WTC11 (cell line): Measurements from ENCODE around the gene HRAS.

Experiments
- E2F5 ChIP-seq: sonication (generic); formaldehyde crosslinking; IDR thresholded peaks from 2 replicates; pipeline ENCODE4 v1.8.1; 2022; ENCODE audit warnings: mild to moderate bottlenecking, moderate library complexity, missing genetic modification reagents
- ELF4 ChIP-seq: sonication (generic); formaldehyde crosslinking; IDR thresholded peaks from 2 replicates; pipeline ENCODE4 v1.8.1; 2022; ENCODE audit warnings: low read depth, mild to moderate bottlenecking, moderate library complexity, missing genetic modification reagents
- JUN ChIP-seq: sonication (generic); formaldehyde crosslinking; IDR thresholded peaks from 2 replicates; pipeline ENCODE4 v1.8.0; 2023; ENCODE audit warnings: mild to moderate bottlenecking, missing genetic modification reagents
- MXD4 ChIP-seq: fragments of 250-450 bp; sonication (Bioruptor Pico); IDR thresholded peaks from 2 replicates; pipeline ENCODE4 v1.8.0; 2021; ENCODE audit warnings: mild to moderate bottlenecking, moderate library complexity, borderline replicate concordance
- SMAD3 ChIP-seq: sonication (generic); formaldehyde crosslinking; IDR thresholded peaks from 2 replicates; pipeline ENCODE4 v1.8.0; 2022; ENCODE audit warnings: missing genetic modification reagents, mild to moderate bottlenecking, borderline replicate concordance
- ZNF121 ChIP-seq: sonication (generic); formaldehyde crosslinking; IDR thresholded peaks from 2 replicates; pipeline ENCODE4 v1.8.0; 2023; ENCODE audit warnings: missing genetic modification reagents
- TF ChIP-seq, protein P1 (sequence below): sonication (generic); formaldehyde crosslinking; IDR thresholded peaks from 2 replicates; pipeline ENCODE4 v1.8.1; 2022; ENCODE audit warnings: mild to moderate bottlenecking, missing genetic modification reagents, moderate library complexity, borderline replicate concordance
- TF ChIP-seq, protein P2 (sequence below): fragments of 200-600 bp; IDR thresholded peaks from 2 replicates; pipeline ENCODE4 v1.8.0; 2022; ENCODE audit warnings: antibody characterized with exemption
- TF ChIP-seq, protein P3 (sequence below): sonication (generic); formaldehyde crosslinking; IDR thresholded peaks from 2 replicates; pipeline ENCODE4 v1.8.0; 2022; ENCODE audit warnings: mild to moderate bottlenecking, missing genetic modification reagents

GRCh38 chr11:532527-532985 lies 2.8 kb downstream of the HRAS start:
- TF ChIP-seq ELF4 (CRISPR knock-in tag), result no peak
- no peak for TF ChIP-seq JUN (CRISPR knock-in tag)
- TF ChIP-seq, protein P1, sequence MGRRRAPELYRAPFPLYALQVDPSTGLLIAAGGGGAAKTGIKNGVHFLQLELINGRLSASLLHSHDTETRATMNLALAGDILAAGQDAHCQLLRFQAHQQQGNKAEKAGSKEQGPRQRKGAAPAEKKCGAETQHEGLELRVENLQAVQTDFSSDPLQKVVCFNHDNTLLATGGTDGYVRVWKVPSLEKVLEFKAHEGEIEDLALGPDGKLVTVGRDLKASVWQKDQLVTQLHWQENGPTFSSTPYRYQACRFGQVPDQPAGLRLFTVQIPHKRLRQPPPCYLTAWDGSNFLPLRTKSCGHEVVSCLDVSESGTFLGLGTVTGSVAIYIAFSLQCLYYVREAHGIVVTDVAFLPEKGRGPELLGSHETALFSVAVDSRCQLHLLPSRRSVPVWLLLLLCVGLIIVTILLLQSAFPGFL (CRISPR knock-in tag), result no peak
- TF ChIP-seq, protein P2, sequence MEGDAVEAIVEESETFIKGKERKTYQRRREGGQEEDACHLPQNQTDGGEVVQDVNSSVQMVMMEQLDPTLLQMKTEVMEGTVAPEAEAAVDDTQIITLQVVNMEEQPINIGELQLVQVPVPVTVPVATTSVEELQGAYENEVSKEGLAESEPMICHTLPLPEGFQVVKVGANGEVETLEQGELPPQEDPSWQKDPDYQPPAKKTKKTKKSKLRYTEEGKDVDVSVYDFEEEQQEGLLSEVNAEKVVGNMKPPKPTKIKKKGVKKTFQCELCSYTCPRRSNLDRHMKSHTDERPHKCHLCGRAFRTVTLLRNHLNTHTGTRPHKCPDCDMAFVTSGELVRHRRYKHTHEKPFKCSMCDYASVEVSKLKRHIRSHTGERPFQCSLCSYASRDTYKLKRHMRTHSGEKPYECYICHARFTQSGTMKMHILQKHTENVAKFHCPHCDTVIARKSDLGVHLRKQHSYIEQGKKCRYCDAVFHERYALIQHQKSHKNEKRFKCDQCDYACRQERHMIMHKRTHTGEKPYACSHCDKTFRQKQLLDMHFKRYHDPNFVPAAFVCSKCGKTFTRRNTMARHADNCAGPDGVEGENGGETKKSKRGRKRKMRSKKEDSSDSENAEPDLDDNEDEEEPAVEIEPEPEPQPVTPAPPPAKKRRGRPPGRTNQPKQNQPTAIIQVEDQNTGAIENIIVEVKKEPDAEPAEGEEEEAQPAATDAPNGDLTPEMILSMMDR, result no peak
- no peak for TF ChIP-seq E2F5 (CRISPR knock-in tag)
- no peak for TF ChIP-seq ZNF121 (CRISPR knock-in tag)
- TF ChIP-seq, protein P3, sequence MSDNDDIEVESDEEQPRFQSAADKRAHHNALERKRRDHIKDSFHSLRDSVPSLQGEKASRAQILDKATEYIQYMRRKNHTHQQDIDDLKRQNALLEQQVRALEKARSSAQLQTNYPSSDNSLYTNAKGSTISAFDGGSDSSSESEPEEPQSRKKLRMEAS (CRISPR knock-in tag), result no peak
- no peak for TF ChIP-seq SMAD3 (CRISPR knock-in tag)
- TF ChIP-seq MXD4 (CRISPR knock-in tag), result no peak
